Activated B cell treated with CpG ODN at 0.5 μM for 24 hours (primary cell): Measurements from ENCODE around the gene DHRSX. TPM values are rescaled to one million over a fixed set of nuclear protein-coding genes. Genes with fewer than 3 reads are reported as not detected.
"Not testable (repeated sequence)": the region's sequence is repeated elsewhere in the genome, so short reads cannot be mapped to it uniquely, and the experiment has no call there.

Experiments
- ATAC-seq: fragments of 200-7000 bp; cut with Tn5 transposase; one replicate; pipeline ENCODE4 v1.10.0; 2021; ENCODE audit warnings: low read depth, mild to moderate bottlenecking, moderate library complexity
- CTCF ChIA-PET: fragments of 350-600 bp; sonication (Branson Sonifier 250); formaldehyde crosslinking; loops from one replicate; lab custom pipeline; 2021; ENCODE audit warnings: antibody characterized with exemption; lab: Charles Lee
- POLR2A ChIA-PET: fragments of 350-600 bp; sonication (Branson Sonifier 250); formaldehyde crosslinking; loops from one replicate; lab custom pipeline; 2021; ENCODE audit warnings: antibody characterized with exemption; lab: Charles Lee
- DNase-seq: peaks from one replicate; pipeline ENCODE4 v3.0.0; 2022
- H3K27ac Mint-ChIP-seq: one replicate; pipeline ENCODE4 v1.8.0; 2020; ENCODE audit warnings: mixed read lengths
- H3K27me3 Mint-ChIP-seq: one replicate; pipeline ENCODE4 v1.8.0; 2021; ENCODE audit warnings: mixed read lengths
- H3K36me3 Mint-ChIP-seq: one replicate; pipeline ENCODE4 v1.8.0; 2021; ENCODE audit warnings: low read depth, mixed read lengths
- H3K4me1 Mint-ChIP-seq: one replicate; pipeline ENCODE4 v1.8.0; 2021; ENCODE audit warnings: mixed read lengths
- H3K4me3 Mint-ChIP-seq: one replicate; pipeline ENCODE4 v1.8.0; 2020; ENCODE audit warnings: mild to moderate bottlenecking, mixed read lengths
- H3K9me3 Mint-ChIP-seq: one replicate; pipeline ENCODE4 v1.8.0; 2020; ENCODE audit warnings: mixed read lengths
- intact Hi-C: fragments of 100-400 bp; cut with micrococcal nuclease; formaldehyde crosslinking; loops from one replicate; pipeline ENCODE4 v1.15.1; 2024
- total RNA-seq: library from RNA; stranded (reverse); gene quantifications from 2 replicates; pipeline ENCODE4 v1.2.3, GENCODE V29; 2022
- TF ChIP-seq, protein P1 (sequence below): fragments of 200-600 bp; IDR thresholded peaks from one replicate; pipeline ENCODE4 v1.8.0; 2022; ENCODE audit warnings: antibody characterized with exemption, mild to moderate bottlenecking

The DHRSX gene
- total RNA-seq, 1 donor from 2014 or later = 28.3 TPM

DNA sequence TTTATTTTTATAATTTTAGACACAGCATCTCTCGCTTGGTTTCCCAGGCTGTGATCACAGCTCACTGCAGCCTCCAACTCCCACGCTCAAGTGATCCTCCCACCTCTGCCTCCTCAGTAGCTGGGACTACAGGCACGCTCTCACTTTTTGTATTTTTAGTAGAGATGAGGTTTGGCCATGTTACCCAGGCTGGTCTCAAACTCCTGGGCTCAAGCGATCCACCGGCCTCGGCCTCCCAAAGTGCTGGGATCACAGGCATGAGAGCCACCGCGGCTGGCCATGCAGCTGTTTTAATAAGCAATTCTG is 39.1 kb downstream of the DHRSX start:
- POLR2A ChIA-PET = no interaction called here
- Mint-ChIP-seq H3K9me3 (peaks cover 4% of the 10 kb centered on the region), H3K4me1 (peaks cover 4% of the 10 kb centered on the region), H3K36me3 (peaks cover 10% of the 10 kb centered on the region), H3K27ac (no peak overlapping the region), H3K4me3 (no peak overlapping the region), H3K27me3 (no peaks in the 10 kb centered on the region)
- DNase-seq (no peak), ATAC-seq (no peak)
- intact Hi-C loops = no loop called here
- TF ChIP-seq, protein P1, sequence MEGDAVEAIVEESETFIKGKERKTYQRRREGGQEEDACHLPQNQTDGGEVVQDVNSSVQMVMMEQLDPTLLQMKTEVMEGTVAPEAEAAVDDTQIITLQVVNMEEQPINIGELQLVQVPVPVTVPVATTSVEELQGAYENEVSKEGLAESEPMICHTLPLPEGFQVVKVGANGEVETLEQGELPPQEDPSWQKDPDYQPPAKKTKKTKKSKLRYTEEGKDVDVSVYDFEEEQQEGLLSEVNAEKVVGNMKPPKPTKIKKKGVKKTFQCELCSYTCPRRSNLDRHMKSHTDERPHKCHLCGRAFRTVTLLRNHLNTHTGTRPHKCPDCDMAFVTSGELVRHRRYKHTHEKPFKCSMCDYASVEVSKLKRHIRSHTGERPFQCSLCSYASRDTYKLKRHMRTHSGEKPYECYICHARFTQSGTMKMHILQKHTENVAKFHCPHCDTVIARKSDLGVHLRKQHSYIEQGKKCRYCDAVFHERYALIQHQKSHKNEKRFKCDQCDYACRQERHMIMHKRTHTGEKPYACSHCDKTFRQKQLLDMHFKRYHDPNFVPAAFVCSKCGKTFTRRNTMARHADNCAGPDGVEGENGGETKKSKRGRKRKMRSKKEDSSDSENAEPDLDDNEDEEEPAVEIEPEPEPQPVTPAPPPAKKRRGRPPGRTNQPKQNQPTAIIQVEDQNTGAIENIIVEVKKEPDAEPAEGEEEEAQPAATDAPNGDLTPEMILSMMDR = no peak
- CTCF ChIA-PET = no interaction called here

DNA sequence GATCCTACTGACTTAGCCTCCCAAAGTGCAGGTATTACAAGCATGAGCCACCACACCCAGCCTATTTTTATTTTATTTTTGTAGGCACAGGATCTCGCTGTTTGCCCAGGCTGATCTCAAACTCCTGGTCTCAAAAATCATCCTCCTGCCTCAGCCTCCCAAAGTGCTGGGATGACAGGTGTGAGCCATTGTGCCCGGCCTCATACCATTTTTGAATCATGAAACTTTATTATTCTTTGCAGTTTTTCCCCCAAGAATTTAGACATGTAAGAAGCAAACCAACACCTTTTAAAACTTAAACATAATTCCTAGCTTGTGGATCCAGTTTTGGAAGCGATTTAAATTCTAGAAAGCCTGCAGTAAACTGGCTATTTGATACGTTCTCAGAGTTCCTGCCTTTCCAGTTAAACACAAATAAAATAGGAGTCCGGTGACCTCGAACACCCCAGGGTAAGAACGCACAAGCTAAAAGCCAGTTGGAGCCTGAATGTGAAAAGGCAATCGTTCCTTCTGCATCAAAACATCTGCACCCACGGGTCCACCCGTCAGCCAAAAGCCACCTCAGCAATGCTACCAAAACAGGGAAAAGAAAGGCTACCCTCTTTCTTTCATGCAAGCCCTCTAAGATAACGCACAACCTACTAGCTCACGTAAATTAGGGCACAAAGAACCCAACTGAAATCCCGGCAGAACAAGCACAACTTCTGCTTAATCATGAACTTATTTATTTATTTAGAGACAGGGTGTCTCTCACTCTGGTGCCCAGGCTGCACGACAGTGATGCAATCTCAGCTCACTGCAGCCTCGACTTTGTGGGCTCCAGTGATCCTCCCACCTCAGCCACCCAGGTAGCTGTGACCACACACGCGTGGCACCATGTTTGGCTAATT is 39.7 kb downstream of the DHRSX start:
- CTCF ChIA-PET, H3K27ac Mint-ChIP-seq, H3K4me3 Mint-ChIP-seq, DNase-seq, H3K9me3 Mint-ChIP-seq, POLR2A ChIA-PET, H3K36me3 Mint-ChIP-seq, H3K4me1 Mint-ChIP-seq, ATAC-seq, H3K27me3 Mint-ChIP-seq, intact Hi-C loops: not testable (repeated sequence)

DNA sequence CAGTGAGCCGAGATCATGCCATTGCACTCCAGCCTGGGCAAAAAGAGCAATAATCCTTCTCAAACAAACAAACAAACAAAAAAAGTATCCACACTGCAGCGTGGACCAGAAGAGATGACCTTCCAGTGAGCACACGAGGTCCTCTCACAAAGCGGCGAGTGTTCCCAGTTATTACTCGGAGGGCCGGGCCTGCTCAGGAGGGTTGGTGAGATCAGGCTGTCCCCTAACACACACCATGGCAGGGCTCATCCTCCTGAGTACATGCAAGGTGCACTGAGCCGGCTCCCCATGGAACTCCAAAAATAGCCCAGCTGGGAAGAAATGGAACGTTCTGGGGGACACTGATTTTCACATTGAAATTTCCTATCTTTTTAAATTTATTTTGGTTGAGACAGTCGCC is 40.7 kb downstream of the DHRSX start:
- H3K4me1 Mint-ChIP-seq, CTCF ChIA-PET, H3K4me3 Mint-ChIP-seq, DNase-seq, H3K27me3 Mint-ChIP-seq, ATAC-seq, H3K27ac Mint-ChIP-seq, POLR2A ChIA-PET, H3K9me3 Mint-ChIP-seq, intact Hi-C loops: not testable (repeated sequence)
- peaks cover 10% of the 10 kb centered on the region for H3K36me3 Mint-ChIP-seq

DNA sequence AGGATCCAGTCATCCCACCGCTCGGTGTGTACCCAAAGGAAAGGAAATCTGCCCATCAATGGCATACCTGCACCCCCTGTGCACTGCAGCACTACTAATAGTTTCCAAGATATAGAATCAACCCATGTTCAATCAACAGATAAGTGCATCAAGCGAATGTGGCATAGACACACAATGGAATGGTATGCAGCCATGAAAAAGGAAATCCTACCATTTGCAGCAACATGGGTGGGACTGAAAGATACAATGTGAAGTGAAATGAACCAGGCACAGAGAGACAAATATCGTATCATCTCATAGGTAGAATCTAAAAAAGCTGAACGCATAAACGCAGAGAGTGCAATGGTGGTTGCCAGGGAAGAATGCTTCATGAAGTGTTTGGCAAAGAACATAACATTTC is 42.5 kb downstream of the DHRSX start:
- H3K9me3 Mint-ChIP-seq = peaks cover 4% of the 10 kb centered on the region
- ATAC-seq (no peak), DNase-seq (no peak)
- H3K27ac Mint-ChIP-seq = no peak overlapping the region
- TF ChIP-seq, protein P1 = no peak
- no peaks in the 10 kb centered on the region for H3K27me3 Mint-ChIP-seq
- ChIA-PET CTCF (no interaction called here), POLR2A (no interaction called here)
- peaks cover 4% of the 10 kb centered on the region for H3K4me1 Mint-ChIP-seq
- peaks cover 14% of the 10 kb centered on the region for H3K36me3 Mint-ChIP-seq
- intact Hi-C loops = no loop called here
- H3K4me3 Mint-ChIP-seq = no peak overlapping the region

DNA sequence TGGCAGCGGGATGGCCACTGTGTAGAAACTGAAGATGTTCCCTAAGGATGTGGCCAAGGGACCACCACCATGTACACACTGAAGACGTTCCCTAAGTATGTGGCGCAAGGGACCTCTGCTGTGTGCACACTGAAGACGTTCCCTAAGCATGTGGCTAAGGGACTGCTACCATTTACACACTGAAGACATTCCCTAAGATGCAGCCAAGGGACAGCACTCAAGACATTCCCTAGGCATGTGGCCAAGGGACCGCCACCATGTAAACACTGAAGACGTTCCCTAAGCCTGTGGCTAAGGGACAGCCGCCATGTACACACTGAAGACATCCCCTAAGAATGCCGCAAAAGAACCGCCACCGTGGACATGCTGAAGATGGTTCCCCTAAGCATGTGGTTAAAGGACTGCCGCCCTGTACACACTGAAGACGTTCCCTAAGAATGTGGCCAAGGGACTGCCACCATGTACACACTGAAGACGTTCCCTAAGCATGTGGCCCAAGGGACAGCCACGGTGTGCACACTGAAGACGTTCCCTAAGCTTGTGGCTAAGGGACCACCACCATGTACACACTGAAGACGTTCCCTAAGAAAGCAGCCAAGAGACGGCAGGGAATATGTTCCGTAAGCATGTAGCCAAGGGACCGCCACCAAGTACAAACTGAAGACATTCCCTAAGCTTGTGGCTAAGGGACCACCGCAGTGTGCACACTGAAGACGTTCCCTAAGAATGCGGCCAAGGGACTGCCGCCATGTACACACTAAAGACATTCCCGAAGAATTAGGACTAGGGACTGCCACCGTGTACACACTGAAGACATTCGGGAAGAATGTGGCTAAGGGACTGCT is 43.3 kb downstream of the DHRSX start:
- intact Hi-C loops = no loop called here
- Mint-ChIP-seq H3K27ac (no peak overlapping the region), H3K4me3 (no peak overlapping the region), H3K9me3 (peaks cover 4% of the 10 kb centered on the region), H3K4me1 (peaks cover 4% of the 10 kb centered on the region), H3K36me3 (peaks cover 20% of the 10 kb centered on the region), H3K27me3 (no peaks in the 10 kb centered on the region)
- DNase-seq = no peak
- no peak for ATAC-seq
- TF ChIP-seq, protein P1 = no peak
- ChIA-PET POLR2A (no interaction called here), CTCF (no interaction called here)

DNA sequence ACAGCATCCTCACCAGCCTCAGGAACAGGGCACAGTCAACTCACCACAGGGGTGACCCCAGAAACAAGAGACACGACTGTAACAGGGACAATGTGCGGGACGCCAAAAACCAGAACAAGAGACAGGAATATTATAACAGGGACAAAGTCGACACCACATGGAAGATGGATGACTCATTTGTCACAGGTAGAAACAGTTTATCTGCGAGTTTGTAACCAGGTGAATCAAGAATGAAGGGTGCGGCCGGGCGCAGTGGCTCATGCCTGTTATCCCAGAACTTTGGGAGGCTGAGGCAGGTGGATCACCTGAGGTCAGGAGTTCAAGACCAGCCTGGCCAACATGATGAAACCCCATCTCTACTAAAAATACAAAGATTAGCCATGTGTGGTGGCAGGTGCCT is 44.7 kb downstream of the DHRSX start:
- CTCF ChIA-PET, DNase-seq, H3K4me3 Mint-ChIP-seq, H3K27ac Mint-ChIP-seq, ATAC-seq, H3K27me3 Mint-ChIP-seq, H3K9me3 Mint-ChIP-seq, H3K4me1 Mint-ChIP-seq, intact Hi-C loops, POLR2A ChIA-PET: not testable (repeated sequence)
- H3K36me3 Mint-ChIP-seq = peaks cover 27% of the 10 kb centered on the region

DNA sequence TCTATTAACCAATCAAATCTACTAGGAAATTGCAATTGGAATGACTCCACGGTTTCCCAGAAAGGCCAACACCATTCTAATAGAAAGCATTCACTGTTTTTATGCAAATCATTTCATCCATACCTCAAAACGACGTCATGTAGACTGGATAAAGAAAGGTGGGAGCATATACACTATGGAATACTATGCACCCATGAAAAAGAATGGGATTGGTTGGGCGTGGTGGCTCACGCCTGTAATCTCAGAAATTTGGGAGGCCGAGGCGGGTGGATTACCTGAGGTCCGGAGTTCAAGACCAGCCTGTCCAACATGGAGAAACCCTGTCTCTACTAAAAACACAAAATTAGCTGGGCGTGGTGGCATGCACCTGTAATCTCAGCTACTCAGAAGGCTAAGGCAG is 46.2 kb downstream of the DHRSX start:
- H3K27me3 Mint-ChIP-seq, ATAC-seq, CTCF ChIA-PET, intact Hi-C loops, DNase-seq, H3K4me1 Mint-ChIP-seq, POLR2A ChIA-PET, H3K9me3 Mint-ChIP-seq, H3K4me3 Mint-ChIP-seq, H3K27ac Mint-ChIP-seq: not testable (repeated sequence)
- H3K36me3 Mint-ChIP-seq = peaks cover 33% of the 10 kb centered on the region
